WTC11 (cell line): ENCODE results near the gene STK40. TPM values are rescaled to one million over a fixed set of nuclear protein-coding genes. Genes with fewer than 3 reads are reported as not detected.

Experiments
- AFF4 ChIP-seq: sonication (generic); formaldehyde crosslinking; IDR thresholded peaks from 2 replicates; pipeline ENCODE4 v1.8.1; 2023; ENCODE audit warnings: mild to moderate bottlenecking, missing genetic modification reagents, borderline replicate concordance
- ATF1 ChIP-seq: sonication (generic); formaldehyde crosslinking; IDR thresholded peaks from 2 replicates; pipeline ENCODE4 v1.8.1; 2023; ENCODE audit warnings: mild to moderate bottlenecking, moderate library complexity, missing genetic modification reagents
- ATF2 ChIP-seq: sonication (generic); formaldehyde crosslinking; IDR thresholded peaks from 2 replicates; pipeline ENCODE4 v1.8.1; 2022; ENCODE audit warnings: low read depth, missing genetic modification reagents, borderline replicate concordance
- ATF3 ChIP-seq: sonication (generic); formaldehyde crosslinking; conservative IDR thresholded peaks from 2 replicates; pipeline ENCODE4 v1.8.1; 2022; ENCODE audit warnings: mild to moderate bottlenecking, missing genetic modification reagents
- CREB1 ChIP-seq: sonication (generic); formaldehyde crosslinking; IDR thresholded peaks from 2 replicates; pipeline ENCODE4 v1.8.0; 2023; ENCODE audit warnings: mild to moderate bottlenecking, missing genetic modification reagents
- CREM ChIP-seq: sonication (generic); formaldehyde crosslinking; IDR thresholded peaks from 2 replicates; pipeline ENCODE4 v1.8.1; 2022; ENCODE audit warnings: mild to moderate bottlenecking, missing genetic modification reagents, moderate library complexity
- E2F4 ChIP-seq: sonication (generic); formaldehyde crosslinking; IDR thresholded peaks from 2 replicates; pipeline ENCODE4 v1.8.1; 2022; ENCODE audit warnings: low read depth, mild to moderate bottlenecking, moderate library complexity, missing genetic modification reagents, borderline replicate concordance
- E2F5 ChIP-seq: sonication (generic); formaldehyde crosslinking; IDR thresholded peaks from 2 replicates; pipeline ENCODE4 v1.8.1; 2022; ENCODE audit warnings: mild to moderate bottlenecking, moderate library complexity, missing genetic modification reagents
- FOXJ3 ChIP-seq: sonication (generic); formaldehyde crosslinking; IDR thresholded peaks from 2 replicates; pipeline ENCODE4 v1.9.0; 2021; ENCODE audit warnings: missing genetic modification reagents, mild to moderate bottlenecking, borderline replicate concordance
- GABPB1 ChIP-seq: sonication (generic); formaldehyde crosslinking; IDR thresholded peaks from 2 replicates; pipeline ENCODE4 v1.8.1; 2023; ENCODE audit warnings: mild to moderate bottlenecking, missing genetic modification reagents
- GTF2I ChIP-seq: fragments of 250-450 bp; sonication (Bioruptor Pico); conservative IDR thresholded peaks from 2 replicates; pipeline ENCODE4 v1.4.0; 2021; ENCODE audit warnings: mild to moderate bottlenecking
- JAZF1 ChIP-seq: fragments of 250-450 bp; sonication (Bioruptor Pico); IDR thresholded peaks from 2 replicates; pipeline ENCODE4 v1.9.0; 2021; ENCODE audit warnings: moderate library complexity, mild to moderate bottlenecking, inconsistent platforms
- KAT7 ChIP-seq: sonication (generic); formaldehyde crosslinking; IDR thresholded peaks from 2 replicates; pipeline ENCODE4 v1.8.1; 2023; ENCODE audit warnings: missing genetic modification reagents, mild to moderate bottlenecking, borderline replicate concordance
- MAX ChIP-seq: sonication (generic); formaldehyde crosslinking; IDR thresholded peaks from 2 replicates; pipeline ENCODE4 v1.8.0; 2022; ENCODE audit warnings: mild to moderate bottlenecking, missing genetic modification reagents
- MLX ChIP-seq: sonication (generic); formaldehyde crosslinking; IDR thresholded peaks from 2 replicates; pipeline ENCODE4 v1.8.1; 2023; ENCODE audit warnings: mild to moderate bottlenecking, missing genetic modification reagents, moderate library complexity
- NFE2L1 ChIP-seq: sonication (generic); formaldehyde crosslinking; IDR thresholded peaks from 2 replicates; pipeline ENCODE4 v1.8.1; 2023; ENCODE audit warnings: missing genetic modification reagents
- RORB ChIP-seq: fragments of 250-450 bp; sonication (Bioruptor Pico); IDR thresholded peaks from 2 replicates; pipeline ENCODE4 v1.9.0; 2021; ENCODE audit warnings: mild to moderate bottlenecking
- TEAD1 ChIP-seq: sonication (generic); formaldehyde crosslinking; IDR thresholded peaks from 2 replicates; pipeline ENCODE4 v1.8.0; 2022; ENCODE audit warnings: mild to moderate bottlenecking, missing genetic modification reagents
- USF2 ChIP-seq: sonication (generic); formaldehyde crosslinking; IDR thresholded peaks from 2 replicates; pipeline ENCODE4 v1.8.1; 2023; ENCODE audit warnings: mild to moderate bottlenecking, missing genetic modification reagents, moderate library complexity
- ZBTB43 ChIP-seq: sonication (generic); formaldehyde crosslinking; IDR thresholded peaks from 2 replicates; pipeline ENCODE4 v1.8.1; 2023; ENCODE audit warnings: mild to moderate bottlenecking, missing genetic modification reagents
- ZMAT4 ChIP-seq: fragments of 250-450 bp; sonication (Bioruptor Pico); IDR thresholded peaks from 2 replicates; pipeline ENCODE4 v1.9.0; 2021; ENCODE audit warnings: mild to moderate bottlenecking
- ZNF232 ChIP-seq: sonication (generic); formaldehyde crosslinking; IDR thresholded peaks from 2 replicates; pipeline ENCODE4 v1.8.0; 2022; ENCODE audit warnings: mild to moderate bottlenecking, missing genetic modification reagents
- ZNF416 ChIP-seq: fragments of 250-450 bp; sonication (Bioruptor Pico); IDR thresholded peaks from 2 replicates; pipeline ENCODE4 v1.9.0; 2021; ENCODE audit warnings: mild to moderate bottlenecking, inconsistent platforms
- ZNF425 ChIP-seq: fragments of 250-450 bp; sonication (Bioruptor Pico); conservative IDR thresholded peaks from 2 replicates; pipeline ENCODE4 v1.9.0; 2021; ENCODE audit warnings: mild to moderate bottlenecking
- total RNA-seq: library from RNA; stranded (reverse); gene quantifications from 3 replicates; pipeline ENCODE4 v1.2.3, GENCODE V29; 2021

The STK40 gene
- total RNA-seq, 1 experiment from 2014 or later: 24.7 TPM

GRCh38 chr1:36323636-36324352 lies 61.9 kb downstream of the STK40 start, which contains the start of gene EVA1B (continued):
- TF ChIP-seq AFF4 (CRISPR knock-in tag) (no peak), FOXJ3 (no peak), CREM (no peak), JAZF1 (CRISPR knock-in tag) (no peak), TEAD1 (no peak), MAX (CRISPR knock-in tag) (0 out of 2 replicates have a peak, but pooled peaks have one; percentile 21), ZNF416 (CRISPR knock-in tag) (no peak), ZNF425 (CRISPR knock-in tag) (no peak), MLX (no peak), CREB1 (CRISPR knock-in tag) (no peak), KAT7 (CRISPR knock-in tag) (0 out of 2 replicates have a peak, but pooled peaks have one; percentile 5), NFE2L1 (CRISPR knock-in tag) (no peak), GTF2I (CRISPR knock-in tag) (peak; percentile 81), ATF2 (CRISPR knock-in tag) (no peak), ZNF232 (CRISPR knock-in tag) (no peak), USF2 (CRISPR knock-in tag) (no peak), GABPB1 (CRISPR knock-in tag) (no peak), ATF3 (CRISPR knock-in tag) (no peak), E2F5 (CRISPR knock-in tag) (peak; percentile 43; the same call in 1 of the 2 replicates), ATF1 (CRISPR knock-in tag) (no peak), ZMAT4 (no peak), ZBTB43 (CRISPR knock-in tag) (no peak), RORB (CRISPR knock-in tag) (no peak), E2F4 (CRISPR knock-in tag) (no peak)
